HG03108 (cell line): Measurements from ENCODE around the gene BCAN.

Experiments used
- ATAC-seq: cut with Tn5 transposase; IDR thresholded peaks from one replicate; pipeline ENCODE4 v1.9.1; 2021; ENCODE audit warnings: moderate library complexity; ENCODE audit not compliant: unreplicated experiment

Gene BCAN

DNA sequence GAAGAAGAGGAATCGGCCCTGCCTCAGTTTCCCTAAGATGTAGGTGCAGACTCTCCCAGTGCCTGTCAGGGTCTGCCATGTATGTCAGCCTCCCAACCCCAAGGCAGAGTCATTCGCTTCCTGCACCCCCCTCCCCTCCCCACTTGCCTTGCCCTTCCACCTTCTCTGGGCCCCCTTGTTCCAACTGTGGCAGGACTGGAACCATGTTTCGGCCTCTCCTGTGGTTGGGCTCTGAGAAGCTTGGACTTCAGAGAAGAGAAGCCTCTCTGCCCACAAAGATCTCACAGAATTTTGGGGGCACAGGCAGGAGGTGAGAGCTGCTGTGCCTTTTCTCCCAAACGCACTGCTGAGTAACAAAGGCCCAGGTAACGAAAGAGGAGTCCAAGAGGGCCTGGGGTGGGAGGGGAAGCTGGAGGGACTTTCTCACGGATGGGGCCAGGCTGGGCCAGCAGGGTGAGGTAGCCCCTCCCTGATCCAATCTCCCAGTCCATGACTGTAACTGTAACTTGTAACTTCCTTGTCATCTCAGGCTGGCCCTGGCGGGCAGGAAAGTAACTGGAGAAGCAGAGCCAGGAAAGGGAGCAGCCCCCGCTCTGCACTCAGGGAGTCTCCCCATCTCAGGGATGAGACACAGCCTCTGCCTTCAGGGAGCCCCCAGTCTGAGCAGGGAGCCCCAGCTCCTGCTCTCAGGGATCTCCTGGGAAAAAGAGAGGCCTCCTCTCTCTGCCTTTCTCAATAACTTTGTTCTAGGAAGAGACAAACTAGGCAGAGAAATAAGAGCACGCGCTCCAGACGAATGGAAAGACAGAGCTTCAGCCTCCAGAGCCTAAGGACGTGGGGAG is 52.2 kb downstream of the BCAN start:
- no peak for ATAC-seq

DNA sequence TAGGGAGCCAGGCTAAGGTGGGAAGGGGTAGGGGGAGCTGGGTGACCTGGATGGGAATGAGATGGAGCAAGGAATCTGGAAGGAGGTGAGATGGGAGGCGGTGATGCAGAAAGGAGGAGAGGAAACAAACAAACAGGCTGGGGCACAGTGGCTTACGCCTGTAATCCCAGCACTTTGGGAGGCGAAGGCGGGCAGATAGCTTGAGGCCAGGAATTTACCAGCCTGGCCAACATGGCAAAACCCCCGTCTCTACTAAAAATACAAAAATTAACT is 52.7 kb downstream of the BCAN start:
- ATAC-seq, result no peak

DNA sequence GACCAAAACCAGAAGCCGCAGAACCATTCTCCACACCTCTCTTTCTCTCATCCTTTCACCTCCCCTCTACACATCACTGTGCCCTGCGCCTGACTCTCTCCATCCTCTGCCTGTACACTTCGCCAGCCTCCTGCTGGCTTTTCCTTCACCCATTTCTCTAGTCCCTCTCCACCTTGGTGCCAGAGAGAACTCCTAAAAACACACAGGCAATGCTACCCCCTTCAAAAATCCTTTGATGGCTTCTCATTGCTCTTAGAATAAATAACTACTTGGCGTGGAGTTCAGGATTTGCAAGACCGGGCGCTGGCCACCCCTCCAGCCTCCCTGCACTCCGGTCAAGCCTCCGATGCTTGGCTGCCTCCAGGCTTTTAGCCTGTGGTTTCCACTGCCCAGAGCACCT is 54.8 kb downstream of the BCAN start:
- ATAC-seq, result no peak

DNA sequence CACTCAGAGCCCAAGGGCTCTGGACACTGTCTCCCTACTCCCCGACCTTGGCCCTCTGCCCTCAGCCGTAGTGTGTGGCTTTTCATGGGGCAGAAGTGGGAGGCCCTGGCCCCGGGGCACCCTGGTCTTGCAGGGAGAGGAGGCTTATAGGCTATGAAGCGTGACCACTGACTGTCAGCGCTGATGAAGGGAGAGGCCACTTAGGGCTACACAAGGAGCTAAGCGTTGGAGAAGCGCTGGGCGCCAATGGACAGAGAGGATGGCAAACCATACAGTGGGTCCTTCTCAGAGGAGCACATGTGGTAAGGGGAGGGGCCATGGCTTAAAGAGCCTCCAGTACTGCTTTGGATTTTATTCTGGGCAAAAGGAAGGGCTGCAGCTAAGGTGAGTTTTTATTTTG is 55.6 kb downstream of the BCAN start:
- no peak for ATAC-seq

DNA sequence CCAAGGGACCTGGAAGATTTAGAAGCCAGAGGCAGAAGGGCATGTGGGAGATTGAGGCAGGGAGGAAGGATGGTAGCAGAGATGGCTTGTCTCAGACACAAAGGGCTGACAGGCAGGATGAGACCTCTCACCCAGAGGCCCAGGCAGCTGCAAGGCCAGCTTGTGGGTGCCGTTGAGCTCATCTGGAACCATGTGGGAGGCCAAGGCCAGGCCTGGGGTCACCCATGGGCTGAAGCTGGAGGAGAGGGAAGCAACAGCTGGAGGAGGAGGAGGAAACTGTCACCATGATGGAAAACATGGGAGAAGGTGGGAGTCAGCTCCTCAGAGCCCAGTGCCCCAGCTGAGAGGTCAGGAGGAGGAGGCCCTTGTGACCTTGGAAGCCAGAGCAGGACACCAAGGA is 57.1 kb downstream of the BCAN start:
- ATAC-seq, result no peak

DNA sequence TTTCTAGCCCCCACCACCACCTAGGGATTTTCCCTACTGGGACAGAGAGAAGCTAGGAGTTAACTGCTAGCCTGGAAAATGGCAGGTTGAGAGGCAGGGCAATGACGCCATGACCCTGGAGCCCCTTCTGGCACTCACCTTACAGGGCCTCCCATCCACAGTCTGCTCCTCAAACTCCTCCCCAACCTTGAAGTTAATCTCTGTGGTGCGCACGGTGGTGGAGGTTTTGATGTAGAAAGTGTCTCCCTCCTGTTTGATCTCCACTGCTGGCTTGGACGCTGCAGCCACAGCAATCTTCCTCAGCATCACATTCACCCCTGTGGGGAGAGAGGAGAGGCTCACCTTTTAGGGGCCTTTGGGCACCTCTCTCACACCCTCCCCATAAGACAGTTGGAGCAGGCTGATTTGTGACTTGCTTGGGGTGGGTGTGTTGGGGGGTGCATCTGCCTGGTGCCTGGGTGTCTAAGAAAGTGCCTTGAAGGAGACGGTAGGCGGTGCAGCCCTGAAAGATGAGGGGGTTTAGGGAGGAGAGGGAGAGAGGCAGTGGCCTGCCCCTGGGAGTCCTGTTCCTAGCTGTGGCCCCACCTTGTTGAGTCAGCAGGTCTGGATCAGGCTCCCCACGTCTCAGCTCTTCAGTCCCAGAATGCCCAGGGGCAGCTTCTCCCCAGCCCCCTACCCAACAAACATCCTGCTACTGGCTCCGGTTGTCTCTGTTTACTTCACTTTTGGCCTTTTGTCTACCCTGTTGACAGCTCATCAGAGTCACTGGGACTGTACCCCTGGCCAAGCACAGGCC is 59.0 kb downstream of the BCAN start:
- ATAC-seq, result no peak

DNA sequence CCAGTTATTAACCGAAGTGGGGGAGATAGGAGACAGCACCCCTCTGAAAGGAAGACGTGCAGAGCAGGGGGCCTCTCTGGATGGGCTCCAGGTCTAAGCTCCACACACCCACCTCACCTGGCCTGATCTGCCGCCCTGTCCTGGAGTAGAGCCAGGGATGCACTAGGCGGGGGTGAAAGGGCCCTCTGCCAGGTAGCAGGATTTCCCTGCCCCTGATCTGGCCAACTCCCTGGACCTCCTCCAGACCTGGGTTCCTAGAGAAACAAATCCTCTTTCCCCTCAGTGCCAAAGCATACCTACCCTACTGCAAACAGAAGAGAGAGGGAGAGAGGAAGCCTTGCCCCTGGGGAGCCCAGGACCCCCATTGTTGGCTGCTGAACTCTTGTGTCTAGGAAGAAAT is 61.4 kb downstream of the BCAN start:
- ATAC-seq, result no peak

DNA sequence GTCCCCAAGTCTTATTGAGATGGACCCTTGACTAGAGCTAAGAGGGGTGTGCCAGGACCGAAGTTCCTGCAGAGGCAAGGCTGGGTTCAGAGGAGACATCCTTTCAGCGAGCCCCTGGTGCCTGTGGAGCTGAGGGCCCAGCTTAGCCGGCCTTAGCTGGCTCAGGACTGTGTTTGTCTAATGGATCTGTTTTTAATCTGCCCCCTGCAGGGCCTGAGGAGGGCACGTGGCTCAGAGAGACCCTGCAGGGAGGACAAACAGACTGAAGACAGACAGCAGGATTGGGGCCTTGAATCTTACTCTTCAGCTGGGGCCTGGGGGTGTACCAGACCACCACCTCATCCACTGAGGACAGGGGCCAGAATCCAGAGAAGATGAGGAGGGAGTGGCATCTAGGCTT is 61.8 kb downstream of the BCAN start:
- ATAC-seq, result no peak

DNA sequence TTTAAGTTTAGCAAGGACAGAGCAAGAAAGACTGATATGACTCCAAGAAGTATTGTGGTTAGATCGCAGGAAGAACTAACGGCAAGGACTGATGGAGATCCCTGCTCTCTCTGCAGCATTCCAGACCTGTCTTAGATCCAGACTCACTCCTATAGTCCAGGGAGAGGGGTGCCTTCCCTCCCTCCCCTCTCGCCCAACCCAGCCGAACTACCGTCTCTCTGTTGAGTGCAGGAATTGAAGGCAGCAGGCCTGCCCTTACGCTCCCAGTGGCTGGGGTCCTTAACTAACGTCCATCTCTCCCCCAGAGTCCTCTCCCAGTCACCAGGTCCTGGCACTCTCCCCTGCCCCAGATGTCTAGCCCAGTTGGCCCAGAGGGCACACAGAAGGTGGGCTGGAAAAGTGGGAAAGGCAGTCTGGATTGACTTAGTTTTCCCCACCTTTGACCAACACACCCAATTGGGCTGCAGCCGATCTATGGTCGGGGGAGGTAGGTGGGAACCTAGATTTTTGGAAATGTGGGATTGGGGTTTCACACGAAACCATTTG is 62.3 kb downstream of the BCAN start:
- no peak for ATAC-seq

DNA sequence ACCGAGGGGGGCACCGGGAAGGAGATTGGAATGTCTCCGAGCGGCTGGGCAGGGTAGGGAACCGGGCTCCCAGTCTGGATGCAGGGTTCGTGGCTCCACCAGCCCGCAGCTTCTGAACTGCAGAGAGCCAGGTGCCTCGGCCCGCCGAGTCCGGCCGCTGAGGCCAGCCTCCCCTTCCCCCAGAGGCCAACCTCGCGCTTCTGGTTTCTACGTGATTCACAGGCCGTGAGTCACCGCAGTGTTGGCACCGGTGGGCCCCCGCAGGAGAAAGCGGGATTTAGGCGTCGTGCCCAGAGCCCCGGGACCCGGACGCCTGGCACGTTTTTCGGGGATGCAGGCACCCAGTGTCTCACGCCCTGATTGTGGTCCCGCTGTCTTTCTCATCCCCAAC is 63.0 kb downstream of the BCAN start:
- no peak for ATAC-seq

DNA sequence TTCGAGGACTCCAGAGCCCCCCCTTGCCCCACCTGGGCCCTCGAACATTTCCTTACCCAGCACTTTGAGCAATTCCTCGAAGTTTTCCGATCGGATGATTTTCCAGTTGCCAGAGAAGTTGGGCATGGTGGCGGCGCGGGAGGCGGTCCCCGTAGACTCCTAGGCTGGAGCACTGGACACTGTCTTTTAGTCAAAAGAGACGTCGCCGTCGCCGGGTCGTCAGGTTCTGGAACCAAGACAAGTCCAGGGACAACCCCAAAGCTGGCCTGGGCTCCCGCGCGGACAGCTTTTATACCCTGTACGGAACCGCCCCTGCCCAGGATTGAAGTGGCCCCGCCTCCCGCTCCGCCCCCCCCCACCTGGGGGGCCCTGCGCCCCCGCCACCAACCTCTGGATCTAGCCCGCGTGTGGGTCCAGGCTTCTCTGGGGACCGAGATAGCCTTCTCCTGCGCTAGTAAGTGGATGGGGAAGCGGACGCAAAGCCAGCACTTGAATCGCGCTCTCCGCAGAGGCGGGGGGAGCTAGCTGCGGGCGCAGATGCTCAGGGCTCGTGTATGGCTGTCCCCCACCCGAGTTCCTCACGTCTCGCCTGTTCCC is 63.5 kb downstream of the BCAN start, which contains the start of gene CRABP2:
TSS of gene CRABP2 (minus strand) at position 263 of the 597 bp plus-strand sequence. CDS start at position 126, 137 bp downstream.
- ATAC-seq, result no peak

DNA sequence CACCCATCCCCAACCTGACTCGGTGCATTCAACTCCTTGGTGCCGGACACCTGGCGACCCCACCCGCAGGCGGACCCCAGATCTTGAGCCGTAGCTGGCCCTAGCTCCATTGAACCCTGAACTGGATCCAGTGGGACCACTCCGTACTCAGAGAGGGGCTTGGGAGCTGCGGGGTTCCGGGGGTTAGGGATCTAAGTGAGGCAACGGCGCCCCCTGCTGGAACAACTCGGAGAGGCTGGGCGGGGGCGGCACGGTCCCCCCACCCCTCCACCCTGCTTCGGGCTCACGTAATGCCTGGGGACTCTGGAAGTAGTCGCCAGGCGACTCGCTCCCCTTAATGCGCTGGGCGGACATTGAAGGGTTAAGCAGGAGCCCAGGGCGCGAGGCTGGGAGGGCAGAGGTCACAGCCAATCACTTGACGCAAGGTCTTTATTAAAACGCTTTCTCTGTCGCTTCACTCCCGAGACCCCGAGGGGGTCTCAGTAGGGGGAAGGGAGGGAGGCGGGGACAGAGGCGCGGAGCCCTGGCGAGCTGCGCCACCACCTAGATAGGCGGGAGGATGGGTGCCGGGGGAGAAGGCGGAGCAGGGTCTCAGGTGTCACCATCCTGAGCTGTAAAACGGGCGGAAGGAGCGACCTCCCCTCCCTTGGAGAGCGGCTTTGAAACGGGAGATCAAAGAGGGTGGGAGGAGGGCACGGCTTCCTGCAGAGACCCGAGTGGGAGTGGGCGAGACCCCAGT is 64.2 kb downstream of the BCAN start:
- no peak for ATAC-seq

DNA sequence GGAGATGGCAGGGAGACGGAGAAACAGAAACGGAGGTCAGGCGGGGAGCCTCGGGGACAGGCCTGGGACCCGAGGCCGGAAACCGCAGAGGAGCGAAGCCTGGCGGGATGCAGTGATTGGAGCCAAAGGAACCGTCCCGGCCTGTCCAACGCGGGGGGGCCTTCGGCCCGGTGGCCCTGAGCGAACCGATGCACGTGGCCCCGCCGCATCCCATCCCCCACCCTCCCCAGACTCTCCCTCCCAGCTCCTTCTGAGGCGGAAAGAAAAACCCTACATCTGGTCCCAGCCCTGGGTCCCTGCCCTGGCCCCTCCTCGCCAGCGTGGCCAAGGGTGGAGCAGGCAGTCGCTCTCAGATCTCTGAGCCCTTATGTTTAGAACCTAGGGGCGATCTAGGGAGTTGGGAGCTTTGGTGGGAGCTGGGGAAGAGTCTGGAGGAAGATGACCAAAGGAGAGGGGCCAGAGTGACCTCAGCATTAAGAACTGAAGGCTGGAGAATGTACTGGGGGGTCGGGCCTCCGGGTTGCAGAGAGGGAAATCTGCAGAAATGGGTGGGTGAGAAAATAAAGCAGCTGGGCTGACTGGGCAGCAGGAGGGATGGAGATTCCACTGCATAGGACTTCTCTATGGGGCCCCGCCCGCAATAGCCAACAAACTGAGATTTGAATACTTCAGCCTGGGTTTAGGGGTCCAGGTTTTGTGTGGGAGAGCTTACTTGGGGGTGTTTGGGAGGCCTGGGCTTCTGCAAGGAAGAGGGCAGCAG is 64.9 kb downstream of the BCAN start:
- no peak for ATAC-seq

DNA sequence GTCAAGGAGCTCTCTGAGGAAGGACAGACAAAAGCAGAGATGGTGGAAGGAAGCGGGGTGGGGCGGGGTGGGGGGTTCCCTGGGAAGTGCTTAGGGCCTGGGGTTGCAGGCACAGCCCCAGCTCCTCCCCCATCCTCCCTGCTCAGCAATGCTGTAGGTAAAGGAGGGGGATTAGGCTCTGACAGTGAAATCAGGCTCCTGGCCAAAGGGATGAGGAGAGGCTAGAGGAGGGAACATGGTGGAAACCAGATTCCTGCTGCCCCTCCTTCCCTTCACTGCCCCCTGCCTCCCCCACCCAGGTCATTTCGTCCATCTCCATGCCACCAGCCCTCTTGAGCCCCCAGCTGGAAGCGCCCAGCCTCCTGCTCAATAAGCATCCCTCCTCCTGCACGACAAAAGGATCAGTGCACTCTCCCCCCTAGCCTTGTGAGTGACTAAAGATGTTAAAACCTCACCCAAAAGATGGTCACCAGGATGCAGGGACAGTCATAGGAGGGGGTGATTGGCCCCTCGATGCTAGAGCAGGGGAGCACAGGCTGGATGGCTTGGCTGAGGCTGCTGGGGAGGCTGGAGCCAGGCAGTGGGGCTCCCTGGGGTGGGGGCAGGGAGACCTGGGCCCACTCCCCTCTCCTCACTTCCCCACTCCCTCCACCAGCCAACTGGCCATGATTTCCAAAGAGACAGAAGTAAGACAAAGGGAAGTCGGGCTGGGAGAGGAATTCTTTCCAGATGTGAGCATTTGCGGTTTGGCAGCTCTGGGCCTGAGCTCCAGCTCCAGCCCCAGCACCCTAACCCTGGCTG is 65.7 kb downstream of the BCAN start:
- no peak for ATAC-seq

DNA sequence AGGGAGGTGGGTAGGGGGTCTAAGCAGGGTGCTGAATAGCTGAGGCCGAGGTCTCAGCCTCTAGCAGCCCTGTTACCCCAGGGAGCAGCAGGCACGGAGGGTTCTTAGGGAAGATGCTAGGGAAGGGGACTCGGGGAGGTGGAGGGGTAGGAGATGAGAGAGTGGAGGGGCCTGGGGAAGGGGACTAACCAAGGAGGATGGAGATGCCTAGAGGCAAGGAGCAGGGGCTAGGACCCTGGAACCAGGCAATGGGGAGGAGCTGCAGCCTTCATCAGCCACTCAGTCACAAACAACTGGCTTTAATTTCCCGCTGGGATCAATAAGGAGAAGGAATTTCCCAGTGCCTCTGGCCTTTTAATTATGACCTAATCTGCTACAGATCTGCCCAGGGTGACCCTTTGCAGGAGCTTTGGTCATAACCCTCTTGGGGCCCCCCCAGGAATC is 66.3 kb downstream of the BCAN start:
- ATAC-seq, result no peak

DNA sequence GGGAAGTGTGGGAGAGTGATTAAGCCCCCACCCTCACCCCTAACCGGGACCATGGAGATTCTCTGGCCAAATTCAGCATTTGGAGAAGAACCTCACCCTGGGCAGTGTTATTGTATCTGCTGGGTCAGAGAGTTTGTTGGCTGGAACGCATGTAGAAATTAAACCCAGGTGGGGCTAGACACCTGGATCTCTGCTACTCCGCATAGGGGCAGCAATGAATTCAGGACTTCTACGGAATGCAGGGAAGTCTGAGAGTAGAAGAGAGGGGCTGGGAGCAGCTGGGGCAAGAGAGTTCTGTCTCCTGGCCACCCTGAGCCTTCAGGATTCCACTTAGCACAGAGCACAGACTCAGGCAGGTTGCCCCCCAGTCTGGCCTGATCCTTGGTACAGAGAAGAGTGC is 67.1 kb downstream of the BCAN start:
- ATAC-seq, result no peak
